Fibroblast of lung (primary cell): Measurements from ENCODE around the gene WNT11. TPM values are rescaled to one million over a fixed set of nuclear protein-coding genes. Genes with fewer than 3 reads are reported as not detected.

Experiments
- DNase-seq, 2 donors: peaks; one replicate each; pipeline versions ENCODE4 v3.0.0 to v3.0.0-alpha.2; 2010; ENCODE audit warnings: low read depth in 2 of 2
- H2AFZ ChIP-seq: 2 replicates; pipeline ENCODE4 v1.5.1; 2012; ENCODE audit warnings: low read length, control low read depth, inconsistent platforms
- H3K27ac ChIP-seq: 2 replicates; pipeline ENCODE4 v1.5.1; 2011; ENCODE audit warnings: low read length, control low read depth; ENCODE audit not compliant: insufficient read depth
- H3K27me3 ChIP-seq: 2 replicates; pipeline ENCODE4 v1.5.1; 2011; ENCODE audit warnings: mild to moderate bottlenecking, low read length; ENCODE audit not compliant: control insufficient read depth, insufficient read depth
- H3K36me3 ChIP-seq: 2 replicates; pipeline ENCODE4 v1.5.1; 2011; ENCODE audit warnings: low read length; ENCODE audit not compliant: control insufficient read depth, insufficient read depth
- H3K4me1 ChIP-seq: 2 replicates; pipeline ENCODE4 v1.5.1; 2011; ENCODE audit warnings: low read length; ENCODE audit not compliant: control insufficient read depth, insufficient read depth; ENCODE audit errors: extremely low read depth
- H3K4me2 ChIP-seq: 2 replicates; pipeline ENCODE4 v1.5.1; 2011; ENCODE audit warnings: low read length, control low read depth; ENCODE audit not compliant: insufficient read depth; ENCODE audit errors: extremely low read depth
- H3K4me3 ChIP-seq, 4 experiments: fragments of 200-600 bp in 1 of 4; sonication (generic) in 1 of 4; replicated peaks in 1 of 4; 2 replicates each; pipeline ENCODE4 v1.5.1; 2011 to 2016; ENCODE audit warnings: low read length in 4 of 4, low read depth in 3 of 4, mild to moderate bottlenecking in 3 of 4, control low read depth in 2 of 4, inconsistent platforms in 1 of 4, mixed read lengths in 1 of 4; ENCODE audit not compliant: insufficient read depth in 1 of 4; ENCODE audit errors: control extremely low read depth in 1 of 4
- H3K79me2 ChIP-seq: 2 replicates; pipeline ENCODE4 v1.5.1; 2012; ENCODE audit warnings: mild to moderate bottlenecking, low read length, inconsistent platforms; ENCODE audit not compliant: control insufficient read depth, insufficient read depth
- H3K9ac ChIP-seq: 2 replicates; pipeline ENCODE4 v1.5.1; 2011; ENCODE audit warnings: mild to moderate bottlenecking, low read length, control low read depth; ENCODE audit not compliant: insufficient read depth
- H3K9me3 ChIP-seq: 2 replicates; pipeline ENCODE4 v1.5.1; 2012; ENCODE audit warnings: low read depth, low read length; ENCODE audit not compliant: control insufficient read depth, insufficient read depth
- H4K20me1 ChIP-seq: 2 replicates; pipeline ENCODE4 v1.5.1; 2011; ENCODE audit warnings: low read length; ENCODE audit not compliant: control insufficient read depth, insufficient read depth; ENCODE audit errors: extremely low read depth
- EZH2 ChIP-seq: IDR thresholded peaks from 2 replicates; pipeline ENCODE4 v1.5.1; 2012; ENCODE audit warnings: low read length, control low read depth, mild to moderate bottlenecking; ENCODE audit errors: missing control alignments
- polyA plus RNA-seq, 2 donors: library from polyadenylated mRNA; depleted of rRNA in 1 of 2; stranded (reverse) in 1 of 2; unstranded in 1 of 2; fragments of >200 nt; gene quantifications; 2 replicates each; pipeline ENCODE4 v1.2.1, GENCODE V29; 2011 to 2012; ENCODE audit warnings: missing spikeins in 1 of 2
- total RNA-seq: library from RNA; depleted of rRNA; stranded (reverse); fragments of >200 nt; gene quantifications from 2 replicates; pipeline ENCODE4 v1.2.1, GENCODE V29; 2014
- TF ChIP-seq, protein P1 (sequence below), 2 donors: IDR thresholded peaks in 1 of 2; conservative IDR thresholded peaks in 1 of 2; 1 replicate in 1 of 2; 2 replicates in 1 of 2; pipeline ENCODE4 v1.5.1; 2011 to 2012; ENCODE audit warnings: low read length in 2 of 2, control low read depth in 1 of 2, inconsistent platforms in 1 of 2, low read depth in 1 of 2, mild to moderate bottlenecking in 1 of 2

The WNT11 gene
- total and polyA plus RNA-seq, 2 donors (not counting 1 experiment from before 2014, with no cell fraction given): 0.07 to 0.33 TPM

DNA sequence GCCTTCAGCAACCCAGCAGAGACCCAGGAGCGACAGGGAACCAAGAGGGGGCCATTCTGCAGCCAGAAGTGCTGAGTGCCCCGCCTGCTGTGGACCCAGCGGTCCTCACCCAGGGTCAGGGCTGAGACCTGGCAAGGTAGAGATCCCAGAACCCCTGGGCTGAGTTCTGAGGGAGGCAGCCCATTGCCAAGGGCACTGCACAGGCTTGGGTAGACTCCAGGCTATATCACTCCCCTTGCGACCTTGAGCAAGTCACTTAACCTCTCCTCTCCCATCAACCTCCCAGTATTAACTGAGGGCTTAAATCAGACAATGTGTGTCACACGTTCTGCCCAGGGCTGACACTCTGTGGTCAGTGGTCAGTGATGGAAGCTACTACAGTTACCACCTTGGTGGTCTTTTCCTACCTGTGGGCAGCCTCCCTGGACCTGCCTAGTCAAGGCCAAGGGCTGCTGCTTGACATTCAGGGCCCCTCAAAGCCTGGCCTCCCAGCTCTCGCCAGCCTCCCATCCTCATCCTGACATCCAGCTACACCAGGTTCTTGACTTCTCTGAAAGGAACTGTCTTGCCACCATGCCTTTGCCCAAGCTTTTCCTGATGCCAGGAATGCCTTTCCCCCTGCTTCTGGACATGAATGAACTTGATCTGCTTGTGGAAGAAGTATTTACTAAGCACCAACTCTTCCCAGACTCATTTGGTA lies 8.2 kb downstream of the WNT11 start:
- Histone ChIP-seq H3K9ac (no peak overlapping the region), H4K20me1 (no peaks in the 10 kb centered on the region), H3K4me2 (no peak overlapping the region), H3K79me2 (no peaks in the 10 kb centered on the region), H3K27ac (no peak overlapping the region), H3K9me3 (no peaks in the 10 kb centered on the region), H3K36me3 (no peaks in the 10 kb centered on the region), H3K4me3 (no peak overlapping the region), H2AFZ (no peak overlapping the region), H3K27me3 (no peaks in the 10 kb centered on the region), H3K4me1 (no peaks in the 10 kb centered on the region)
- no peak for TF ChIP-seq EZH2
- TF ChIP-seq, protein P1, sequence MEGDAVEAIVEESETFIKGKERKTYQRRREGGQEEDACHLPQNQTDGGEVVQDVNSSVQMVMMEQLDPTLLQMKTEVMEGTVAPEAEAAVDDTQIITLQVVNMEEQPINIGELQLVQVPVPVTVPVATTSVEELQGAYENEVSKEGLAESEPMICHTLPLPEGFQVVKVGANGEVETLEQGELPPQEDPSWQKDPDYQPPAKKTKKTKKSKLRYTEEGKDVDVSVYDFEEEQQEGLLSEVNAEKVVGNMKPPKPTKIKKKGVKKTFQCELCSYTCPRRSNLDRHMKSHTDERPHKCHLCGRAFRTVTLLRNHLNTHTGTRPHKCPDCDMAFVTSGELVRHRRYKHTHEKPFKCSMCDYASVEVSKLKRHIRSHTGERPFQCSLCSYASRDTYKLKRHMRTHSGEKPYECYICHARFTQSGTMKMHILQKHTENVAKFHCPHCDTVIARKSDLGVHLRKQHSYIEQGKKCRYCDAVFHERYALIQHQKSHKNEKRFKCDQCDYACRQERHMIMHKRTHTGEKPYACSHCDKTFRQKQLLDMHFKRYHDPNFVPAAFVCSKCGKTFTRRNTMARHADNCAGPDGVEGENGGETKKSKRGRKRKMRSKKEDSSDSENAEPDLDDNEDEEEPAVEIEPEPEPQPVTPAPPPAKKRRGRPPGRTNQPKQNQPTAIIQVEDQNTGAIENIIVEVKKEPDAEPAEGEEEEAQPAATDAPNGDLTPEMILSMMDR (conservative IDR thresholded peaks at IDR 0.05 in 1 of 2, IDR thresholded peaks at IDR 0.05 in 1 of 2; ENCODE audit: low read depth in 1 of 2, low read length in 2 of 2): no peak
- no peak for DNase-seq

DNA sequence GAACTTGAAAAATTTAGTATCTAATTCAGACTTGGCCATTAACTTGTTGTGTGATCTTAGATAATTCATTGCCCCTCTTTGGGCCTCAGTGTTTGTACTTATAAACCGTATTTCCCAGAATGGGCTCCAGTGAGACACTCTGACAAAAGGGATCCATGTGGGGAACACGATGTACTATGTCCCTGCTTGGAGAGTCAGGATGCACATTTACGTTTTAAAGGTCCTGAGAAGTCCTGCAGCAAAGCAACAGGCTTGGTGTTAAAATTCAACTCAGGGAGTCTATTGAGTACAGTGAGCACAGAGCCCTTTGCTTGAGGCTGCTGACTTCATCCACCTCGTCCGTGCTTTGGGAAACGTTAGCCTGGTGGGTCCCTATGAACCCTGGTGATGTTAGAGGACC lies 9.0 kb downstream of the WNT11 start:
- no peaks in the 10 kb centered on the region for H3K36me3 ChIP-seq
- DNase-seq: no peak
- H3K4me3 ChIP-seq: no peak overlapping the region
- H3K4me2 ChIP-seq: no peak overlapping the region
- H3K79me2 ChIP-seq: no peaks in the 10 kb centered on the region
- H3K27ac ChIP-seq: no peak overlapping the region
- no peaks in the 10 kb centered on the region for H3K9me3 ChIP-seq
- no peaks in the 10 kb centered on the region for H3K27me3 ChIP-seq
- no peaks in the 10 kb centered on the region for H3K4me1 ChIP-seq
- TF ChIP-seq, protein P1 (conservative IDR thresholded peaks at IDR 0.05 in 1 of 2, IDR thresholded peaks at IDR 0.05 in 1 of 2; ENCODE audit: low read depth in 1 of 2, low read length in 2 of 2): no peak
- no peak for TF ChIP-seq EZH2
- no peaks in the 10 kb centered on the region for H4K20me1 ChIP-seq
- no peak overlapping the region for H2AFZ ChIP-seq
- no peak overlapping the region for H3K9ac ChIP-seq

DNA sequence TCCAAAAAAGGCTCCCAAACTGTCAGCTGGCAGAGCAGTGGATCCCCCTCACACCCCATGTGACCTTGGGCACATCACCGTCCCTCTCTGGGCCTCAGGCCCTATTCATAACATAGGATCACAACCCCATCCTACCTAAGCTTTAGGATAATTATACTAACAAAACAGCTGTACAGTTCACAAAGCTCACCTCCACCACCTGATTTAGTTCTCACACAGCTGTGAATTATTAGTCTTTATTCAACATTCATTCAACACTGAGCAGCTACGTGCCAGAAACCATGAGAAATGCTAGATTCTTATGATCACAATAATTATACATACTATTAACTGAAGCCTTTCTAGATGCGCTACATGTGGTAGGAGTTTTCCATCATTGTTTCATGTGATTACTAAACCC lies 9.5 kb downstream of the WNT11 start:
- no peak for DNase-seq
- no peak for TF ChIP-seq EZH2
- TF ChIP-seq, protein P1 (conservative IDR thresholded peaks at IDR 0.05 in 1 of 2, IDR thresholded peaks at IDR 0.05 in 1 of 2; ENCODE audit: low read depth in 1 of 2, low read length in 2 of 2): no peak
- H3K27me3 ChIP-seq: peaks cover 1% of the 10 kb centered on the region

More for the DNA sequence above, 9.5 kb downstream of the WNT11 start:
- Histone ChIP-seq H3K4me3 (no peak overlapping the region), H3K9me3 (no peaks in the 10 kb centered on the region), H3K27ac (no peak overlapping the region), H3K79me2 (no peaks in the 10 kb centered on the region), H4K20me1 (no peaks in the 10 kb centered on the region), H3K4me1 (no peaks in the 10 kb centered on the region), H3K4me2 (no peak overlapping the region), H3K9ac (no peak overlapping the region), H2AFZ (no peak overlapping the region), H3K36me3 (no peaks in the 10 kb centered on the region)
